ENCODE measurements around the gene PGM2L1.

DNA sequence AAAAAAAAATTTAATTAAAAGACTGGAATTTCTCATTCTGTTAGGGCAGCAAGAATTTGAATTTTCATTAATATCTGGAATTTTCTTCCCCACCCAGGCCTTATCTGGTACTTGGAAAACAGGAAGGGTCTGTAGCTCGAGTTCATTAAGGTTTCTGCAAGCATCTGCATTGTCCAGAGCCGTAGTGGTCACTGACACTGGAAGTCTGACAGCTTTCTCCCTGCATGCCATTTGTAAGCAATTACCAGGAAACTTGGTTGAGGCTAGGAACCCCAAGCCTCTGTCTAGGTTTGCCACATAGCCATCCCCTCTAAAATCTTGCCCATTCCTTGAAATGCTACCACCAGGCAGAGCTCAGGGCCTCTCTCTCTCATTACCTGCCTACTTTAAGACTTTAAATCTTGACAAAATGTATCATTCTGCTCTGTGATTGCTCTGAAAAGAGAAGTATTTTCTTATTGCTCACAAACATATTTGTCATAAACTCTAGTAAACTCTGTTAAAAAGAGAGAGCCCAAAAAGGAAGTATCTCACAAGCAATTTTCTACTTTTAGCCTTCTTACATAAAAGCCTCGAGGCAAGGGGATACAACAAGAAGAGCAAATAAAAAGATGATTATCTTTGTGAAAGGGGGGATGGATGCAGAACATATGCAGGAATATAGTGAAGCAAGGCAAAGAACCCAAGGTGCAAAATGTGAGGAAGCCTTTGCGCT is 5.5 kb upstream of the PGM2L1 start:
- TF ChIP-seq, protein P1, sequence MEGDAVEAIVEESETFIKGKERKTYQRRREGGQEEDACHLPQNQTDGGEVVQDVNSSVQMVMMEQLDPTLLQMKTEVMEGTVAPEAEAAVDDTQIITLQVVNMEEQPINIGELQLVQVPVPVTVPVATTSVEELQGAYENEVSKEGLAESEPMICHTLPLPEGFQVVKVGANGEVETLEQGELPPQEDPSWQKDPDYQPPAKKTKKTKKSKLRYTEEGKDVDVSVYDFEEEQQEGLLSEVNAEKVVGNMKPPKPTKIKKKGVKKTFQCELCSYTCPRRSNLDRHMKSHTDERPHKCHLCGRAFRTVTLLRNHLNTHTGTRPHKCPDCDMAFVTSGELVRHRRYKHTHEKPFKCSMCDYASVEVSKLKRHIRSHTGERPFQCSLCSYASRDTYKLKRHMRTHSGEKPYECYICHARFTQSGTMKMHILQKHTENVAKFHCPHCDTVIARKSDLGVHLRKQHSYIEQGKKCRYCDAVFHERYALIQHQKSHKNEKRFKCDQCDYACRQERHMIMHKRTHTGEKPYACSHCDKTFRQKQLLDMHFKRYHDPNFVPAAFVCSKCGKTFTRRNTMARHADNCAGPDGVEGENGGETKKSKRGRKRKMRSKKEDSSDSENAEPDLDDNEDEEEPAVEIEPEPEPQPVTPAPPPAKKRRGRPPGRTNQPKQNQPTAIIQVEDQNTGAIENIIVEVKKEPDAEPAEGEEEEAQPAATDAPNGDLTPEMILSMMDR (IDR thresholded peaks at IDR 0.05), result no peak
- TF ChIP-seq POLR2AphosphoS5 (IDR thresholded peaks at IDR 0.05) (no peak), POLR2A (IDR thresholded peaks at IDR 0.05) (no peak)

Data from prostate gland (tissue), 2 donors.